ENCODE data around the gene LRTM2. TPM values are rescaled to one million over a fixed set of nuclear protein-coding genes. Genes with fewer than 3 reads are reported as not detected.

LRTM2 gene
- total RNA-seq (under 1 TPM in 1 of 5 experiments, not detected in 4; 0.12 TPM), polyA plus RNA-seq (not detected), total RNA-seq (not detected)

- Histone ChIP-seq H3K27me3 (ENCODE audit: control insufficient read depth in 2 of 2, insufficient read depth in 2 of 2, low read length in 2 of 2) (peaks cover 0 to 2% of the 10 kb centered on the region in 2 donors), H3K36me3 (ENCODE audit: control insufficient read depth in 2 of 3, insufficient read depth in 3 of 3, low read length in 3 of 3) (no peaks in the 10 kb centered on the region), H3K9me3 (ENCODE audit: control insufficient read depth in 2 of 3, low read length in 3 of 3) (no peaks in the 10 kb centered on the region), H3K4me1 (ENCODE audit: control insufficient read depth in 2 of 2, insufficient read depth in 2 of 2, low read length in 2 of 2) (no peaks in the 10 kb centered on the region), H3K27ac (ENCODE audit: low read depth, low read length) (no peak within 1 kb of the TSS), H3K4me3 (ENCODE audit: low read length) (no peak within 1 kb of the TSS)
- Mint-ChIP-seq H3K4me1 (peaks cover 0 to 10% (median 0%) of the 10 kb centered on the region in 7 donors), H3K36me3 (no peaks in the 10 kb centered on the region), H3K27ac (no peak within 1 kb of the TSS), H3K27me3 (peaks cover 13 to 32% (median 31%) of the 10 kb centered on the region in 5 donors), H3K4me3 (no peak within 1 kb of the TSS), H3K9me3 (peaks cover 0 to 2% (median 0%) of the 10 kb centered on the region in 11 donors)
- ATAC-seq (no peak), DNase-seq (no peak)
- POLR2A ChIA-PET, result no interaction called here
- CTCF ChIA-PET, result no interaction called here
- intact Hi-C loops (cut with micrococcal nuclease), result no loop called here
Observed at GRCh38 chr12:1820191-1820895, at the start of gene LRTM2. Gene LRTM2, plus strand, starts transcription at chr12:1820565. Its CDS starts 7,584 bp downstream, at chr12:1828149.

DNA sequence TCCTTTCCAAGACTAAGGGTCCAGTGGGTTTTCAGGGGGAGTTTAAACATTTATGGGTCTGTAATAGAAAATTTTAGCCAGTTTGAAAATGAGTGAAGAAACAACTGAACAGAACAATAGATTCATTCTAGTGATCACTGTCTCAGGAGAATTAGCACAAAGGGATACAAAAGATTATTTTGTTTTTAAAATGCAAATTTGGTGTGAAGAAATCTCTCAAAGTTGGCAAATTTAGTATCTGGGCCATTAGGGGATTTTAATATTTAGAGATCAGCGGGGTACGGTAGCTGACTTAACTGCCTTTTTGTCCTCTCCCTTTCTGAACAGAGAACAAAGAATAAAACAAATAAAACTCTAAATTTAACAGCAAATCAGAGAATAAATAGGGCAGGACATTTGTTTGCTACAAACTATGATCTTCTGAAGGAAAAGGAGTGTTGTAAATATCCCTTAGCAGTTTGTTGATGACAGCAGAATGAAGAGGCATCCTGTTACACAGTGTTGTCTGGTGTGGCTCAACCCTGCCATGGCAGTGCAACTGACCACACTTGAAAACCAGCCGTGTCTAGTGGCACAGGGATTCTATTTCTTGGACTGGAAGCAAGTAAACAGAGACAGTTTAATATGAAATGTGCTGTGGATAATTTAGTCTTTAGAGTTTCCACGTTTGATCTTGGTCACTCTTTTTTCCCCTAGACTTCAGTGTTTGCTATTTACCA lies 46.3 kb upstream of the LRTM2 start:
- H3K36me3 Mint-ChIP-seq, result peaks cover 4 to 37% (median 12%) of the 10 kb centered on the region in 5 donors
- H3K36me3 ChIP-seq (ENCODE audit: control insufficient read depth in 2 of 3, insufficient read depth in 3 of 3, low read length in 3 of 3), result peaks cover 0 to 30% (median 5%) of the 10 kb centered on the region in 3 experiments
- POLR2A ChIA-PET, result no interaction called here
- H3K27ac Mint-ChIP-seq, result peak overlapping the region in 2 of 9 donors; percentile 17 to 74
- no peaks in the 10 kb centered on the region for H3K9me3 Mint-ChIP-seq
- no peak overlapping the region for H3K27ac ChIP-seq (ENCODE audit: low read depth, low read length)
- no peak overlapping the region for H3K4me3 Mint-ChIP-seq
- no peaks in the 10 kb centered on the region for H3K4me1 ChIP-seq (ENCODE audit: control insufficient read depth in 2 of 2, insufficient read depth in 2 of 2, low read length in 2 of 2)
- no peak overlapping the region for H3K4me3 ChIP-seq (ENCODE audit: low read length)
- H3K27me3 ChIP-seq (ENCODE audit: control insufficient read depth in 2 of 2, insufficient read depth in 2 of 2, low read length in 2 of 2), result no peaks in the 10 kb centered on the region
- intact Hi-C loops (cut with micrococcal nuclease), result no loop called here
- ATAC-seq (no peak), DNase-seq (no peak)
- no peaks in the 10 kb centered on the region for H3K9me3 ChIP-seq (ENCODE audit: control insufficient read depth in 2 of 3, low read length in 3 of 3)
- CTCF ChIA-PET, result interaction anchor here (0.6 kb wide), 1 partner anchor 1319 kb away, joined by 3 read pairs; no protein-coding TSS in a partner anchor
- no peaks in the 10 kb centered on the region for H3K27me3 Mint-ChIP-seq
- H3K4me1 Mint-ChIP-seq, result peaks cover 2 to 25% (median 20%) of the 10 kb centered on the region in 7 donors

- no peak overlapping the region for H3K4me3 ChIP-seq (ENCODE audit: low read length)
- CTCF ChIA-PET, result interaction anchor here (1.0 to 1.2 kb wide), 2 partner anchors 15 to 123 kb away, joined by 3 to 6 read pairs; no protein-coding TSS in a partner anchor
- no peak overlapping the region for H3K4me3 Mint-ChIP-seq
- POLR2A ChIA-PET, result no interaction called here
- no peak for DNase-seq
- H3K4me1 ChIP-seq (ENCODE audit: control insufficient read depth in 2 of 2, insufficient read depth in 2 of 2, low read length in 2 of 2), result no peaks in the 10 kb centered on the region
- intact Hi-C loops (cut with micrococcal nuclease), result loop anchor here in 1 of 2 donors (5.0 kb wide), 1 partner anchor 74 kb away; no protein-coding TSS in a partner anchor
- peaks cover 0 to 39% (median 5%) of the 10 kb centered on the region in 3 experiments for H3K36me3 ChIP-seq (ENCODE audit: control insufficient read depth in 2 of 3, insufficient read depth in 3 of 3, low read length in 3 of 3)
- H3K4me1 Mint-ChIP-seq, result peaks cover 2 to 22% (median 20%) of the 10 kb centered on the region in 7 donors
- no peaks in the 10 kb centered on the region for H3K27me3 ChIP-seq (ENCODE audit: control insufficient read depth in 2 of 2, insufficient read depth in 2 of 2, low read length in 2 of 2)
- peaks cover 4 to 44% (median 13%) of the 10 kb centered on the region in 5 donors for H3K36me3 Mint-ChIP-seq
- ATAC-seq, result no peak
- no peaks in the 10 kb centered on the region for H3K9me3 Mint-ChIP-seq
- H3K27ac ChIP-seq (ENCODE audit: low read depth, low read length), result no peak overlapping the region
- H3K9me3 ChIP-seq (ENCODE audit: control insufficient read depth in 2 of 3, low read length in 3 of 3), result no peaks in the 10 kb centered on the region
- peak overlapping the region in 3 of 9 donors; percentile 13 to 46 (median 43) for H3K27ac Mint-ChIP-seq
- no peaks in the 10 kb centered on the region for H3K27me3 Mint-ChIP-seq
Observed at GRCh38 chr12:1776170-1776921, 44.0 kb upstream of the LRTM2 start.

- Mint-ChIP-seq H3K4me3 (no peak overlapping the region), H3K9me3 (no peaks in the 10 kb centered on the region), H3K27me3 (no peaks in the 10 kb centered on the region), H3K36me3 (peaks cover 4 to 41% (median 12%) of the 10 kb centered on the region in 5 donors), H3K4me1 (peaks cover 2 to 20% (median 16%) of the 10 kb centered on the region in 7 donors), H3K27ac (peak overlapping the region in 1 of 9 donors; percentile 5)
- CTCF ChIA-PET, result no interaction called here
- ATAC-seq, result no peak
- Histone ChIP-seq H3K27me3 (ENCODE audit: control insufficient read depth in 2 of 2, insufficient read depth in 2 of 2, low read length in 2 of 2) (no peaks in the 10 kb centered on the region), H3K9me3 (ENCODE audit: control insufficient read depth in 2 of 3, low read length in 3 of 3) (no peaks in the 10 kb centered on the region), H3K4me1 (ENCODE audit: control insufficient read depth in 2 of 2, insufficient read depth in 2 of 2, low read length in 2 of 2) (no peaks in the 10 kb centered on the region), H3K4me3 (ENCODE audit: low read length) (no peak overlapping the region), H3K27ac (ENCODE audit: low read depth, low read length) (no peak overlapping the region), H3K36me3 (ENCODE audit: control insufficient read depth in 2 of 3, insufficient read depth in 3 of 3, low read length in 3 of 3) (peaks cover 0 to 41% (median 4%) of the 10 kb centered on the region in 3 experiments)
- no peak for DNase-seq
- intact Hi-C loops (cut with micrococcal nuclease), result loop anchor here in 1 of 2 donors (5.0 kb wide), 1 partner anchor 75 kb away; no protein-coding TSS in a partner anchor
- POLR2A ChIA-PET, result no interaction called here
Observed at GRCh38 chr12:1777798-1778197, 42.6 kb upstream of the LRTM2 start.

- ATAC-seq, result no peak
- H3K27ac Mint-ChIP-seq, result peak overlapping the region in 1 of 9 donors; percentile 63
- no peaks in the 10 kb centered on the region for H3K4me1 ChIP-seq (ENCODE audit: control insufficient read depth in 2 of 2, insufficient read depth in 2 of 2, low read length in 2 of 2)
- H3K4me3 Mint-ChIP-seq, result no peak overlapping the region
- no peaks in the 10 kb centered on the region for H3K9me3 Mint-ChIP-seq
- H3K27me3 ChIP-seq (ENCODE audit: control insufficient read depth in 2 of 2, insufficient read depth in 2 of 2, low read length in 2 of 2), result no peaks in the 10 kb centered on the region
- H3K4me1 Mint-ChIP-seq, result peaks cover 2 to 15% (median 12%) of the 10 kb centered on the region in 7 donors
- peaks cover 4 to 37% (median 8%) of the 10 kb centered on the region in 5 donors for H3K36me3 Mint-ChIP-seq
- no peaks in the 10 kb centered on the region for H3K27me3 Mint-ChIP-seq
- intact Hi-C loops (cut with micrococcal nuclease), result loop anchor here in 1 of 2 donors (5.0 kb wide), 1 partner anchor 77 kb away; no protein-coding TSS in a partner anchor
- CTCF ChIA-PET, result no interaction called here
- H3K4me3 ChIP-seq (ENCODE audit: low read length), result no peak overlapping the region
- peaks cover 0 to 39% (median 4%) of the 10 kb centered on the region in 3 experiments for H3K36me3 ChIP-seq (ENCODE audit: control insufficient read depth in 2 of 3, insufficient read depth in 3 of 3, low read length in 3 of 3)
- DNase-seq, result no peak
- POLR2A ChIA-PET, result no interaction called here
- no peak overlapping the region for H3K27ac ChIP-seq (ENCODE audit: low read depth, low read length)
- H3K9me3 ChIP-seq (ENCODE audit: control insufficient read depth in 2 of 3, low read length in 3 of 3), result no peaks in the 10 kb centered on the region
Observed at GRCh38 chr12:1778911-1779310, 41.5 kb upstream of the LRTM2 start.

DNA sequence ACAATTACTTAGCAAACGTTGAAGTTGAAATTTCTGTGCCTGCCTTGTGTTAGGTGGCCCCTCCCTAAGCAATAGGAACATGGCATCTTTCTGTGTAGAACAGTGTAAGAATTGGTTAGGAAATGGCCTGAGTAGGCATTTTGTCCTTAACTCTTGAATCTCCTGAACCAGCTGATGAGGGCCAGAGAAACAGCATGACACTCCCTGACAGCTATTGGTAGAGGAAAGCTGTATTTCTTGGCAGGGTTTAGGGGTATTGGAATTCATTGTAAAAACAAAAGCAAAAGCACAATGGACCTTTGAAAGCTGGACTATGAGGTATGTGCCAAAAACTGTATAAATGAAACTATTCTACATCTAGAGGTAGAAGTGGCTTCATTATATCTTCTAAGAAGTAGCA lies 40.6 kb upstream of the LRTM2 start:
- H3K4me3 Mint-ChIP-seq, result no peak overlapping the region
- H3K36me3 Mint-ChIP-seq, result peaks cover 4 to 39% (median 8%) of the 10 kb centered on the region in 5 donors

More for the DNA sequence above, 40.6 kb upstream of the LRTM2 start:
- DNase-seq (no peak), ATAC-seq (no peak)
- H3K4me1 ChIP-seq (ENCODE audit: control insufficient read depth in 2 of 2, insufficient read depth in 2 of 2, low read length in 2 of 2), result no peaks in the 10 kb centered on the region
- POLR2A ChIA-PET, result no interaction called here
- Mint-ChIP-seq H3K9me3 (no peaks in the 10 kb centered on the region), H3K27ac (no peak overlapping the region), H3K4me1 (peaks cover 2 to 11% (median 9%) of the 10 kb centered on the region in 7 donors), H3K27me3 (no peaks in the 10 kb centered on the region)
- CTCF ChIA-PET, result interaction anchor here (0.7 kb wide), 1 partner anchor 123 kb away, joined by 3 read pairs; no protein-coding TSS in a partner anchor
- H3K36me3 ChIP-seq (ENCODE audit: control insufficient read depth in 2 of 3, insufficient read depth in 3 of 3, low read length in 3 of 3), result peaks cover 0 to 38% (median 4%) of the 10 kb centered on the region in 3 experiments
- intact Hi-C loops (cut with micrococcal nuclease), result loop anchor here in 1 of 2 donors (5.0 kb wide), 1 partner anchor 77 kb away; no protein-coding TSS in a partner anchor
- no peak overlapping the region for H3K4me3 ChIP-seq (ENCODE audit: low read length)
- H3K27me3 ChIP-seq (ENCODE audit: control insufficient read depth in 2 of 2, insufficient read depth in 2 of 2, low read length in 2 of 2), result no peaks in the 10 kb centered on the region
- no peaks in the 10 kb centered on the region for H3K9me3 ChIP-seq (ENCODE audit: control insufficient read depth in 2 of 3, low read length in 3 of 3)
- H3K27ac ChIP-seq (ENCODE audit: low read depth, low read length), result no peak overlapping the region
